Fibroblast of skin of left quadriceps (primary cell): ENCODE measurements around the gene MC4R.

Source experiments
- DNase-seq, 2 experiments: peaks; one replicate each; pipeline ENCODE4 v3.0.0-alpha.2; 2013; ENCODE audit warnings: low read depth in 2 of 2

MC4R gene

GRCh38 chr18:60327880-60328279 lies 44.7 kb downstream of the MC4R start:
- DNase-seq, result no peak

DNA sequence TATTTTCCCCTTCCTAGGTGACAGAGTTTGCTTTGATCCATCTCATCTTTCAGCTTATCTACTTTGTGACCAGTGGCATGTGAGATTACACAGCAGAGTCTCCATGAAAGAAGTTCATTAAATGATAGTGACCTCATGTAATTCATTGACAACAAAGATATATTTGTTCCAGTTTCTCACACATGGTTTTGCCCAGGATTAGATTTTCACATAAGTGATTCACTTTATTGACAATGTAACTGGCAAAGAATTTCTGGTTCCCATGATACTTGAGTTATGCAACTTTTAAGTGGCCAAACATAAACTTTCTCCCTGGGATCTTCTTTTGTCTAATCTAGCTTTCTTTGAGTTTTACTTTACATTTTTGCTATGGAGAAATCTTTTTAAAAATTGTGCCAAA lies 50.0 kb downstream of the MC4R start:
- no peak for DNase-seq
